K562 (cell line): ENCODE measurements around the gene ZNF618. TPM values are rescaled to one million over a fixed set of nuclear protein-coding genes. Genes with fewer than 3 reads are reported as not detected.

ENCODE experiments used
- ATAC-seq: fragments of 200-7000 bp; cut with Tn5 transposase; 3 replicates; pipeline ENCODE4 v1.9.1; 2020; ENCODE audit warnings: moderate library complexity
- BruUV-seq: library from RNA; stranded (reverse); fragments of 400-500 nt; replicated peaks from 2 replicates; lab custom pipeline; 2021; lab: Mats Ljungman, UMichigan
- CTCF ChIA-PET: fragments of 300-600 bp; formaldehyde crosslinking; extraction: SDS; loops from one replicate; lab custom pipeline; 2021; ENCODE audit warnings: low intra/inter-chr PET ratio; lab: Yijun Ruan, JAX
- POLR2A ChIA-PET: fragments of 300-600, 350-650 bp; sonication (Branson Sonifier 250); formaldehyde crosslinking; extraction: SDS; loops from one replicate; lab custom pipeline; 2021; ENCODE audit warnings: antibody characterized with exemption, inconsistent platforms; lab: Yijun Ruan, JAX
- DNase-seq, 4 experiments: peaks; one replicate each; pipeline versions ENCODE4 v3.0.0 to v3.0.0-alpha.2; 2011 to 2018; ENCODE audit warnings: low spot score in 3 of 4, mixed read lengths in 3 of 4; ENCODE audit errors: extremely low read depth in 1 of 4
- FAIRE-seq: peaks from 2 replicates; lab custom pipeline; 2011; peaks lifted over from hg19 to GRCh38; lab: Jason Lieb, UNC
- H2AFZ ChIP-seq: 2 replicates; pipeline ENCODE4 v1.6.0; 2011; ENCODE audit warnings: low read depth, low read length, control low read depth, inconsistent platforms
- H3K27ac ChIP-seq: fragments of 200-600 bp; 3 replicates; pipeline ENCODE4 v1.8.0; 2011; ENCODE audit warnings: low read depth, mild to moderate bottlenecking, control low read depth, inconsistent platforms, low read length, moderate library complexity, mixed read lengths; ENCODE audit errors: extremely low read depth
- H3K27me3 ChIP-seq, 2 experiments: fragments of 300-600 bp in 1 of 2; 2 replicates in 1 of 2; 3 replicates in 1 of 2; pipeline versions ENCODE4 v1.6.0 to v1.8.0; 2011; ENCODE audit warnings: inconsistent platforms in 2 of 2, low read length in 2 of 2, mild to moderate bottlenecking in 1 of 2, mixed read lengths in 1 of 2, moderate library complexity in 1 of 2; ENCODE audit not compliant: control insufficient read depth in 2 of 2, insufficient read depth in 2 of 2
- H3K36me3 ChIP-seq: fragments of 300-600 bp; 3 replicates; pipeline ENCODE4 v1.8.0; 2011; ENCODE audit warnings: mild to moderate bottlenecking, low read length, inconsistent platforms; ENCODE audit not compliant: control insufficient read depth, insufficient read depth
- H3K4me1 ChIP-seq, 2 experiments: fragments of 200-600 bp in 1 of 2; replicated peaks in 1 of 2; 2 replicates in 1 of 2; 3 replicates in 1 of 2; pipeline versions ENCODE4 v1.5.1 to v1.8.0; 2011; ENCODE audit warnings: inconsistent platforms in 2 of 2, low read length in 2 of 2, mild to moderate bottlenecking in 1 of 2, mixed read lengths in 1 of 2, moderate library complexity in 1 of 2; ENCODE audit not compliant: control insufficient read depth in 2 of 2, insufficient read depth in 2 of 2
- H3K4me2 ChIP-seq: 2 replicates; pipeline ENCODE4 v1.6.1; 2011; ENCODE audit warnings: low read length, control low read depth, inconsistent platforms, mixed read lengths; ENCODE audit not compliant: insufficient read depth
- H3K4me3 ChIP-seq: fragments of 200-600 bp; sonication (generic), shearing (Covaris generic); 2 replicates; pipeline ENCODE4 v1.5.1; 2016; ENCODE audit warnings: control low read depth, inconsistent platforms
- H3K79me2 ChIP-seq: fragments of 200-600 bp; 3 replicates; pipeline ENCODE4 v1.8.0; 2011; ENCODE audit warnings: low read length, inconsistent platforms; ENCODE audit not compliant: control insufficient read depth, insufficient read depth
- H3K9ac ChIP-seq, 2 experiments: 2 replicates each; pipeline versions ENCODE4 v1.6.0 to v1.6.1; 2011; ENCODE audit warnings: low read depth in 2 of 2, low read length in 2 of 2, control low read depth in 1 of 2, inconsistent platforms in 1 of 2, mild to moderate bottlenecking in 1 of 2, mixed read lengths in 1 of 2; ENCODE audit not compliant: insufficient read depth in 1 of 2
- H3K9me1 ChIP-seq: one replicate; pipeline ENCODE4 v1.6.0; 2011; ENCODE audit warnings: inconsistent platforms, mild to moderate bottlenecking, low read length, moderate library complexity; ENCODE audit not compliant: control insufficient read depth, insufficient read depth
- H3K9me3 ChIP-seq: replicated peaks from 2 replicates; pipeline ENCODE4 v1.5.1; 2011; ENCODE audit warnings: low read depth, low read length, inconsistent platforms; ENCODE audit not compliant: control insufficient read depth, insufficient read depth
- H4K20me1 ChIP-seq: replicated peaks from 2 replicates; pipeline ENCODE4 v1.6.1; 2011; ENCODE audit warnings: low read length, inconsistent platforms, mixed read lengths; ENCODE audit not compliant: control insufficient read depth, insufficient read depth
- BDP1 ChIP-seq: IDR thresholded peaks from 3 replicates; pipeline ENCODE4 v1.6.1; 2011; ENCODE audit not compliant: insufficient read length, insufficient read depth
- CBFA2T3 ChIP-seq: fragments of 450-650 bp; IDR thresholded peaks from 2 replicates; pipeline ENCODE4 v1.6.1; 2017
- ESRRA ChIP-seq: fragments of 450-650 bp; IDR thresholded peaks from 2 replicates; pipeline ENCODE4 v1.6.1; 2014; ENCODE audit warnings: low read depth, mild to moderate bottlenecking, moderate library complexity, borderline replicate concordance
- HINFP ChIP-seq: fragments of 450-650 bp; conservative IDR thresholded peaks from 2 replicates; pipeline ENCODE4 v1.6.1; 2016; ENCODE audit warnings: missing genetic modification characterization, low read depth, mild to moderate bottlenecking, control low read depth, missing compliant biosample characterization
- HNRNPK ChIP-seq: fragments of 200-400 bp; formaldehyde crosslinking; IDR thresholded peaks from one replicate; pipeline ENCODE4 v1.6.1; 2018; ENCODE audit warnings: mild to moderate bottlenecking, low read depth, low read length; ENCODE audit not compliant: poor library complexity, severe bottlenecking
- KLF10 ChIP-seq: fragments of 250-450 bp; sonication (Bioruptor Pico); IDR thresholded peaks from 2 replicates; pipeline ENCODE4 v1.6.1; 2021; ENCODE audit warnings: matching md5 sums
- KLF13 ChIP-seq: fragments of 450-650 bp; IDR thresholded peaks from 2 replicates; pipeline ENCODE4 v1.6.1; 2016; ENCODE audit warnings: missing genetic modification characterization, low read depth, mild to moderate bottlenecking, missing compliant biosample characterization, moderate library complexity, borderline replicate concordance
- NR1H2 ChIP-seq: sonication (generic); formaldehyde crosslinking; IDR thresholded peaks from 2 replicates; pipeline ENCODE4 v1.4.0; 2020; ENCODE audit warnings: mild to moderate bottlenecking, missing genetic modification reagents
- POLR2A ChIP-seq: fragments of 450-650 bp; conservative IDR thresholded peaks from 2 replicates; pipeline ENCODE4 v1.6.1; 2016
- POU5F1 ChIP-seq: fragments of 150-350 bp; IDR thresholded peaks from 2 replicates; pipeline ENCODE4 v1.6.1; 2014; ENCODE audit warnings: borderline replicate concordance, low read length, low read depth, mild to moderate bottlenecking; ENCODE audit not compliant: partially characterized antibody
- PURB ChIP-seq: sonication (generic); formaldehyde crosslinking; IDR thresholded peaks from 2 replicates; pipeline ENCODE4 v1.9.0; 2021; ENCODE audit warnings: low read depth, mild to moderate bottlenecking, missing genetic modification reagents
- RUNX1 ChIP-seq: sonication (generic); IDR thresholded peaks from 2 replicates; pipeline ENCODE4 v1.6.1; 2016; ENCODE audit warnings: antibody characterized with exemption, low read depth
- STAT5B ChIP-seq: fragments of 250-450 bp; sonication (Bioruptor Pico); IDR thresholded peaks from 2 replicates; pipeline ENCODE4 v1.8.0; 2021; ENCODE audit warnings: mild to moderate bottlenecking, inconsistent platforms
- ZC3H8 ChIP-seq: fragments of 450-650 bp; IDR thresholded peaks from 2 replicates; pipeline ENCODE4 v1.6.1; 2017
- ZNF384 ChIP-seq: IDR thresholded peaks from 2 replicates; pipeline ENCODE4 v1.6.1; 2012; ENCODE audit warnings: low read depth, low read length, improper control_type of control experiment
- WGBS: fragments of 100-300 bp; shearing (Covaris generic); methylation state at CpG from one replicate; pipeline ENCODE4 v1.1.6; 2016; ENCODE audit warnings: low coverage, mixed read lengths; ENCODE audit not compliant: insufficient coverage; ENCODE audit errors: missing lambda C conversion rate; 5-methylcytosine and 5-hydroxymethylcytosine counted together
- in situ Hi-C: fragments of 300-500 bp; cut with MboI; formaldehyde crosslinking; loops from 4 replicates; pipeline ENCODE4 v1.15.0; 2018; ENCODE audit warnings: inconsistent platforms, mixed read lengths
- intact Hi-C: fragments of 100-400 bp; cut with micrococcal nuclease; formaldehyde crosslinking; loops from 2 replicates; pipeline ENCODE4 v1.14.2; 2022
- polyA plus RNA-seq, 8 experiments: library from polyadenylated mRNA; depleted of rRNA in 4 of 8; stranded (reverse) in 5 of 8; unstranded in 3 of 8; fragments of >200 nt; fragmentation: Nextera tagmentation in 2 of 8; fragmentation: Illumina TruSeq in 1 of 8; extraction: Ambion mirVana in 2 of 8; extraction: Trizol in 1 of 8; gene quantifications; 2 replicates each; pipeline versions ENCODE4 v1.2.1 to v1.2.3, GENCODE V29; 2011 to 2014; ENCODE audit warnings: inconsistent platforms in 1 of 8, missing spikeins in 1 of 8
- total RNA-seq, 7 experiments: library from RNA; depleted of rRNA in 6 of 7; stranded (reverse); fragments of >200 nt in 6 of 7; fragmentation: Illumina TruSeq in 2 of 7; extraction: Trizol in 2 of 7; gene quantifications; 2 replicates each; pipeline versions ENCODE4 v1.2.1 to v1.2.3, GENCODE V29; 2011 to 2021; ENCODE audit warnings: low replicate concordance in 1 of 7
- TF ChIP-seq, protein P1 (sequence below): conservative IDR thresholded peaks from 2 replicates; pipeline ENCODE4 v1.6.1; 2011; ENCODE audit warnings: low read depth, mild to moderate bottlenecking, low read length; ENCODE audit not compliant: control insufficient read depth

The ZNF618 gene
- total and polyA plus RNA-seq, 9 of the 15 experiments (the other 6 are each of a cell fraction or from before 2014, with no cell fraction given) = 0.08 to 13.7 (median 3.4) TPM

- Histone ChIP-seq H3K4me2 (no peak overlapping the region), H3K4me3 (no peak overlapping the region), H3K27ac (no peak overlapping the region), H3K36me3 (no peaks in the 10 kb centered on the region)
- ATAC-seq = no peak
- TF ChIP-seq ZNF384 = no peak
- no peak for TF ChIP-seq PURB
- TF ChIP-seq, all 486 proteins: peak for 0
- Histone ChIP-seq H2AFZ (no peak overlapping the region), H4K20me1 (no peaks in the 10 kb centered on the region; the same call in 1 of the 2 replicates), H3K79me2 (no peaks in the 10 kb centered on the region), H3K9me1 (no peaks in the 10 kb centered on the region), H3K9me3 (no peaks in the 10 kb centered on the region), H3K4me1 (no peaks in the 10 kb centered on the region), H3K9ac (no peak overlapping the region), H3K27me3 (no peaks in the 10 kb centered on the region)
- intact Hi-C loops = no loop called here
- BruUV-seq = no TSS peak
- no peak for DNase-seq
- POLR2A ChIA-PET = no interaction called here
- in situ Hi-C loops = no loop called here
- CTCF ChIA-PET = no interaction called here
- 43% methylated on average over 2 of the region's 5 CpGs for WGBS
- FAIRE-seq = no peak
Measured at GRCh38 chr9:113973963-113974413, 97.9 kb downstream of the ZNF618 start.

DNA sequence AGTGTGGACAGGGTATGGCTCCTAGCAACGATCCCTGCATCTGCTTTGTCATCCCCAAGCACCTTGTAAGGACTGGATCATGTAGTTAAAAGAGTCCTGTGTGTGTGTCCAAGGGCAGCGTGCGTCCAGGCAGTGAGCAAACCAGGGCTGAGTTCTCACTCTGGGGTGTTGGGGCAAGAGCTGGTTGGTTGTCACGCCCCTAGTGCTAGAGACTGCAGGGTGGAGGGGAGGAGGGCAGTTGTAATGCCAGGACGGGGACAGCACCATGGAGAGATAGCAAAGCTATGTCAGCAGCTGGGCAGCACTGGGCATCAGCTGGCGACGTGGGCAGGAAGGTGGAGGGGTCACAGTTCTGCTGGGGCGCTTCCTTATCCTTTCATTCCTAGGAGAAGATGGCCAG, 100.8 kb downstream of the ZNF618 start:
- intact Hi-C loops (no loop called here), in situ Hi-C loops (no loop called here)
- Histone ChIP-seq H3K79me2 (no peaks in the 10 kb centered on the region), H3K4me1 (no peaks in the 10 kb centered on the region), H3K9me1 (no peaks in the 10 kb centered on the region), H3K4me3 (no peak overlapping the region), H3K9me3 (no peaks in the 10 kb centered on the region), H4K20me1 (peaks cover 6% of the 10 kb centered on the region; the same call in 1 of the 2 replicates), H2AFZ (no peak overlapping the region), H3K27me3 (no peaks in the 10 kb centered on the region), H3K36me3 (no peaks in the 10 kb centered on the region), H3K4me2 (no peak overlapping the region), H3K9ac (no peak overlapping the region), H3K27ac (no peak overlapping the region)
- BruUV-seq = no TSS peak
- CTCF ChIA-PET = no interaction called here
- FAIRE-seq (no peak), DNase-seq (no peak), ATAC-seq (no peak)
- 37% methylated on average over 7 of the region's 8 CpGs for WGBS
- POLR2A ChIA-PET = interaction anchor here (0.9 kb wide), 1 partner anchor 23 kb away, joined by 3 read pairs; no protein-coding TSS in a partner anchor
- TF ChIP-seq, protein P1, sequence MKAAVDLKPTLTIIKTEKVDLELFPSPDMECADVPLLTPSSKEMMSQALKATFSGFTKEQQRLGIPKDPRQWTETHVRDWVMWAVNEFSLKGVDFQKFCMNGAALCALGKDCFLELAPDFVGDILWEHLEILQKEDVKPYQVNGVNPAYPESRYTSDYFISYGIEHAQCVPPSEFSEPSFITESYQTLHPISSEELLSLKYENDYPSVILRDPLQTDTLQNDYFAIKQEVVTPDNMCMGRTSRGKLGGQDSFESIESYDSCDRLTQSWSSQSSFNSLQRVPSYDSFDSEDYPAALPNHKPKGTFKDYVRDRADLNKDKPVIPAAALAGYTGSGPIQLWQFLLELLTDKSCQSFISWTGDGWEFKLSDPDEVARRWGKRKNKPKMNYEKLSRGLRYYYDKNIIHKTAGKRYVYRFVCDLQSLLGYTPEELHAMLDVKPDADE = no peak
- TF ChIP-seq HINFP (tag) = no peak
- no peak for TF ChIP-seq POU5F1
- no peak for TF ChIP-seq POLR2A
- no peak for TF ChIP-seq ZC3H8
- TF ChIP-seq STAT5B (CRISPR knock-in tag) = no peak
- no peak for TF ChIP-seq HNRNPK
- TF ChIP-seq BDP1 = no peak
- no peak for TF ChIP-seq ESRRA
- no peak for TF ChIP-seq KLF10 (CRISPR knock-in tag)
- no peak for TF ChIP-seq KLF13 (tag)
- no peak for TF ChIP-seq RUNX1
- no peak for TF ChIP-seq NR1H2
- TF ChIP-seq CBFA2T3 = no peak
